A549 (cell line): Measurements from ENCODE around the gene FAF1.

Experiments used
- HDAC2 ChIP-seq: fragments of 200-600 bp; sonication (generic); IDR thresholded peaks from 2 replicates; pipeline ENCODE4 v1.6.1; 2016
- JUNB ChIP-seq: fragments of >200 bp; sonication (Bioruptor Twin); formaldehyde crosslinking; IDR thresholded peaks from 2 replicates; pipeline ENCODE4 v1.6.1; 2016
- ZC3H11A ChIP-seq: fragments of 450-650 bp; IDR thresholded peaks from 2 replicates; pipeline ENCODE4 v1.6.1; 2014; ENCODE audit warnings: antibody characterized with exemption, mild to moderate bottlenecking
- TF ChIP-seq, protein P1 (sequence below): fragments of >200 bp; sonication (Bioruptor Twin); formaldehyde crosslinking; IDR thresholded peaks from 3 replicates; pipeline ENCODE4 v1.5.1; 2016

DNA sequence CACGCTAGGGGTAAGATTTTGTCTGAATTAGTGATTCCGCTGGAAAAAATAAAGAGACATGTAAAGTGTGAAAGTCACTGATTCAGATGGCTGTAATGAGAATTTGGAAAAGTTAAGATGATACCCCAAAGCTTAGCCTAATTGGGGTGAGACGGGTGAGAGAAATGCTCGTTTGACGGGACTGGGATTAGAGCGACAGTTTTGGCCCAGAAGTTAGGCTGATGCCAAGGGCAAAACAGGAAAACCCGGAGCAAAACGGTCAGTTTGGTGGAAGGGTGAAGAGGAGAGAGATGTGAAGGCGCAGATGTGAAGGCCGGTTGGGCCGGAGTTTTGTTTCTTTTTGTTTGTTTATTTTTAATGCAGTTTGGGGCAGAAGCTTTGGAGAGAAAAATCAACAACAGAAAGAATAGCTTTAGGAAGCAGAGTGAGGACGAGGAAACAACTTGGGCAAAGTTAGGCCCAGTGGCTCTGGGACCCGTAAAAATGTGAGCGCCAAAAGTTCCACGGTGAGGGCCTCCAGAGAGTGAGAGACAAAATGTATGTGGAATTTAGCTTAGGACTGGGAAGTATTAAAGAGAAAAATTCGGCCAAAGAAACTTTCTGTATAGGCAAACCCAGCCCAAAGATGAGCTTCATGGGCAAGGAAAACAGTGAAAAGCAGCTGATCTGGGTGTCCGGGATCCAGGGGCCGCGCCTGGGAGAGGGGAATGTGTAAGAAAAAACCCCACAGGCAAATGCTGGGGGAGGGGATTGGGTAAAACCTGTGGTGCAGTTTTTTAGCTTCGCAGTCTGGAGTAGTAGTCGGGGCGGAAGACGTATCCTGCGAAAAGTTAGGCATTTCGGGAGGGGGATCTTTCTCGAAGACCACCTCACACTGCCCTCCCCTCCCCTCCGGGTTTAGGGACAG lies 538.0 kb downstream of the FAF1 start:
- no peak for TF ChIP-seq ZC3H11A
- TF ChIP-seq JUNB: no peak
- no peak for TF ChIP-seq HDAC2
- TF ChIP-seq, protein P1, sequence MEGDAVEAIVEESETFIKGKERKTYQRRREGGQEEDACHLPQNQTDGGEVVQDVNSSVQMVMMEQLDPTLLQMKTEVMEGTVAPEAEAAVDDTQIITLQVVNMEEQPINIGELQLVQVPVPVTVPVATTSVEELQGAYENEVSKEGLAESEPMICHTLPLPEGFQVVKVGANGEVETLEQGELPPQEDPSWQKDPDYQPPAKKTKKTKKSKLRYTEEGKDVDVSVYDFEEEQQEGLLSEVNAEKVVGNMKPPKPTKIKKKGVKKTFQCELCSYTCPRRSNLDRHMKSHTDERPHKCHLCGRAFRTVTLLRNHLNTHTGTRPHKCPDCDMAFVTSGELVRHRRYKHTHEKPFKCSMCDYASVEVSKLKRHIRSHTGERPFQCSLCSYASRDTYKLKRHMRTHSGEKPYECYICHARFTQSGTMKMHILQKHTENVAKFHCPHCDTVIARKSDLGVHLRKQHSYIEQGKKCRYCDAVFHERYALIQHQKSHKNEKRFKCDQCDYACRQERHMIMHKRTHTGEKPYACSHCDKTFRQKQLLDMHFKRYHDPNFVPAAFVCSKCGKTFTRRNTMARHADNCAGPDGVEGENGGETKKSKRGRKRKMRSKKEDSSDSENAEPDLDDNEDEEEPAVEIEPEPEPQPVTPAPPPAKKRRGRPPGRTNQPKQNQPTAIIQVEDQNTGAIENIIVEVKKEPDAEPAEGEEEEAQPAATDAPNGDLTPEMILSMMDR: no peak
